ENCODE data around the gene FNBP1. TPM values are rescaled to one million over a fixed set of nuclear protein-coding genes. Genes with fewer than 3 reads are reported as not detected.
A peak's percentile ranks its signal among the peaks of the same experiment; 100 is the strongest.
"Not testable (repeated sequence)": the region's sequence is repeated elsewhere in the genome, so short reads cannot be mapped to it uniquely, and the experiment has no call there.

FNBP1 gene
- total RNA-seq, 1 donor from 2014 or later = 51.2 TPM

DNA sequence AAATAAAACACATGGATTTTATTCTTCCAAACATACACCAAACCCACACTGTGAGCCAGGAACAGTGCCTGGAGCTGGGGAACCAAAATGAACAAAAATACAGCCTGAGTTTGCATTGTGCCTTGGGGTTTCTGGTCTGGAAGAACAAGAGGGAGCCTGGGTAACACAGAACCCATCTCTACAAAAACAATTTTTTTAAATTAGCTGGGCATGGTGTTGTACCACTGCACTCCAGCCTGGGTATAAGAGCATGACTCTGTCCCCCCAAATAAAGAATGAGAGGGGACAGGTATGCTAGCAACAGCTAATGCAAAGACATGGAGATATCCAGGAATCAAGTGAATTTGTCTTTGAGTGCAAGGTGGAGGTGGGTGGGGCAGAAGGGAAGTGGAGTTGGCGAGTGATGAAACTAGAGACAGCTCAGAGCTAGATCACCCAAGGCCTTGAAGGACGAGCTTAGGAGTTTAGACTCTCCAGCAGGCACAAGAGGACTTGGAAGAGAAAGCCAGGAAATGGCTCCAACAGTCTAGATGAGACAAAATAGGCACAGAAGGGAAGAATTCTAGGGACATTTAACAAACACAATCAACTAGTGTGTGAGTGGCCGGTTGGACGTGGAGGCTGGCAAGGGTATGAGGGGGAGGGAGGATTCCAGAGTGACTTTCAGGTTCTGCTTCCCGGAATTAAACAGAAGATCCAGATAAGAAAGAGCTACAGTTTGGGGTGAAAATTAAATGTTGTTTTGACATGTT lies 47.4 kb downstream of the FNBP1 start:
- peak in 1 of 2 donors; percentile 55 for DNase-seq (ENCODE audit: low read depth in 2 of 2)

GRCh38 chr9:129994882-129995281 lies 48.1 kb downstream of the FNBP1 start:
- DNase-seq (ENCODE audit: low read depth in 2 of 2) = peak in 1 of 2 donors; percentile 75

GRCh38 chr9:129991139-129991538 lies 51.9 kb downstream of the FNBP1 start:
- not testable (repeated sequence) for DNase-seq (ENCODE audit: low read depth in 2 of 2)

DNA sequence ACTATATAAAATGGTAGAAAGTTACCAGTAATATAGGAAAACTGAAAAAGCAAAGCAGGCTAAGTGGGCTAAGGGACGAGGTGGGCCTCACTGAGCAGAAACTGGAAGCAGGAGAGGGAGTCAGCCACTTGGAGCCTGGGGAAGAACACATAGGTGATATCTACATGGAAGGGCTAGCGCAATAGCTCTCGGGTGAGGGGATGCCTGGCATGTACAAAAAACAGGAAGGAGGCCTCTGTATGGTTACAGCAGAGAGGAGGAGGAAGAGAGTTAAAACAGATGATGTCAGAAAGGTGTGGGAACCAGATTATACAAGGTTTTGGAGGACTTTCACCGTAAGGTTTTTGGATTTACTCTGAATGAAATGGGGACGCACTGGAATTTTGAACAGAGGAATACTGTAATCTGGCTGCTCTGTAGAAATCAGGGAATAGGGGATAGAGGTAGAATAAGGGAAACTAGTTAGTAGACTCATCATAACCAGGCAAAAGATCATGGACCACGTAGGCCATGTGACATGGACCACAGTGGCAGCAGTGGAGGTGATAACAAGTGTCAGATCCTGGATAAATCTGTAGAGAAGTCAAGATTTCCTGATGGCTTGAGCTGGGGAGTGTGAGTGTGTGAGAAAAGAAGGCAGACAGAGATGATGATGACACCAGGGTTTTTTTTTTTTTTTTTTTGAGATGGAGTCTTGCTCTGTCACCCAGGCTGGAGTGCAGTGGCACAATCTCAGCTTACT lies 52.5 kb downstream of the FNBP1 start:
- DNase-seq (ENCODE audit: low read depth in 2 of 2) = peak in 1 of 2 donors; percentile 30

DNA sequence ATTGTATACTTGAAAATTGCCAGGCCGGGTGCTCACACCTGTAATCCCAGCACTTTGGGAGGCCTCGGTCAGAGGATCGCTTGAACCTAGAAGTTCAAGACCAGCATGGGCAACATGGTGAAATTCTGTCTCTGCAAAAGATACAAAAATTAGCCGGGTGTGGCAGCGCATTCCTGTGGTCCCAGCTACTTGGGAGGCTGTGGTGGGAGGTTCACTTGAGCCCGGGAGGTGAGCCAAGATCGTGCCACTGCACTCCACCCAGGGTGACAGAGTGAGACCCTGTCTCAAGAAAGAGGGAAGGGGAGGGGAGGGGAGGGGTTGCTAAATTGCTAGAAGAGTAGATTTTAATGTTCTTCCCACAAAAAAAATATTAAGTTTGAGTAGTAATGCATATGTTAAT lies 53.2 kb downstream of the FNBP1 start:
- DNase-seq (ENCODE audit: low read depth in 2 of 2) = peak in 1 of 2 donors; percentile 10

DNA sequence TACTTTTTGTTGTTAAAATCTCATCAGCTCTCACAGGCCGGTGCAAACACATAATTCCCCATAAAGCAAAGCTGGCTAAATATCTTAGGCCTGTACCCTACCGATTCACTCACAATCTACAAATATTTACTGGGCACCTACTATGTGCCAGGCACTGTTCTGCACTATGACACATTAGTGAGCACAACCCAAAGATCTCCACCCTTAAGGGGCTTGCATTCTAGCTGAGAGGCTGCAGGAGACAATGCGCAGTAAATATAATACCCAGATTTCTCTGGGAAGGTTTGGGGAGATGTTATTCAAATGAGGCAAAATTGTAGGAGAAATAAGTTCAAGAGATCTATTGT lies 53.7 kb downstream of the FNBP1 start:
- no peak for DNase-seq (ENCODE audit: low read depth in 2 of 2)

GRCh38 chr9:129988607-129989361 lies 54.2 kb downstream of the FNBP1 start:
- DNase-seq (ENCODE audit: low read depth in 2 of 2) = no peak

- no peak for DNase-seq (ENCODE audit: low read depth in 2 of 2)
Observed at GRCh38 chr9:129987941-129988340, 55.0 kb downstream of the FNBP1 start.

DNA sequence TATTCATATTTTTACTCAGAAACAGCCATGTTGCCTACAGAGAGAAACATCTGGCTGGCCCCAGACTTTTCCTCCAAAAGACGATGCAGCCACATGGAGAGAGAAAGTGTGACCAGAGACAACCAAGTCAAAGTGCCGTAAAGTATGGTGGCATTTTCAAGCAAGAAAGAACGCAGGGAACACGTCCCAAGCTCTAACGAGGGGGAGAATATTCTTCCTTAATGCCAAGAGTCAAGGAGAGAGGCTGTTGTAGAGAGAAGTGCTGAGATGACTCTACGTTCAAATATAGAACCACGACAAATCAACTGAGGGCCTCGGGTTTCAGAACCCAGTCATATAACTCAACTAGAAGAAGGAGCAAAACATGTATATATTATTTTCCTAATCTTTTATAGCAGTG lies 55.9 kb downstream of the FNBP1 start:
- no peak for DNase-seq (ENCODE audit: low read depth in 2 of 2)

GRCh38 chr9:129984589-129984988 lies 58.4 kb downstream of the FNBP1 start:
- DNase-seq (ENCODE audit: low read depth in 2 of 2) = not testable (repeated sequence)

GRCh38 chr9:129983891-129984290 lies 59.1 kb downstream of the FNBP1 start:
- DNase-seq (ENCODE audit: low read depth in 2 of 2) = peak in 1 of 2 donors; percentile 5

- peak; percentile 94 to 98 for DNase-seq (ENCODE audit: low read depth in 2 of 2)
Observed at GRCh38 chr9:129981180-129981907, 61.6 kb downstream of the FNBP1 start.

- not testable (repeated sequence) for DNase-seq (ENCODE audit: low read depth in 2 of 2)
Observed at GRCh38 chr9:129980224-129980623, 62.8 kb downstream of the FNBP1 start.

DNA sequence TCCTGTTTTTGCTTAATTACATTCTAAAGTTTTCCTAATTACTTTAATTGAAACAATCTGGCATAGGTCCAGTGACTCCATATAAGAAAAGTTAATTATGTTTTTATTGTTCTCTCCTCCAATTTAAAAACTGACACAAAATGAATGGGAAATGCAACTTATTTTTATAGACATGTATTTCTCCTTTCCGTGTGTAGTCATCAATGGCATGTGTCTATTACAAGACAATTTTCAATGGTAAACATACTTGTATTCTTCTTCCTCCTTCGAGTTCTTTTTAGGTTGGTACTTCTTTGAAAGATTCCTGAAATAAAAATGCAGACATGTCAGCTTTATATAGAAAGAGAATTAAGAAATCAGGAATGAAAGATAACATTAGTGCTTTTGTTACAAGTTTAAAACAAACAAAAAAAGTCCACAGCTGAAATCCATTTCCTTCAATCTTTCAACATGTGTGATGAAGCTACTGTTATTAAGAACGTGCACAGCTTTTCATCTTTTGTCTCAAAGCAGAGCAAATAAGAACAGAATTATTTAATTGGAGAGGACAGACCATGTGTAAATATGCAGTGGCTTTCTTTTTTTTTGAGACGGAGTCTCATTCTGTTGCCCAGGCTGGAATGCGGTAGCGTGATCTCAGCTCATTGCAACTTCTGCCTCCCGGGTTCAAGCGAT lies 63.8 kb downstream of the FNBP1 start:
- DNase-seq (ENCODE audit: low read depth in 2 of 2) = peak in 1 of 2 donors; percentile 83

DNA sequence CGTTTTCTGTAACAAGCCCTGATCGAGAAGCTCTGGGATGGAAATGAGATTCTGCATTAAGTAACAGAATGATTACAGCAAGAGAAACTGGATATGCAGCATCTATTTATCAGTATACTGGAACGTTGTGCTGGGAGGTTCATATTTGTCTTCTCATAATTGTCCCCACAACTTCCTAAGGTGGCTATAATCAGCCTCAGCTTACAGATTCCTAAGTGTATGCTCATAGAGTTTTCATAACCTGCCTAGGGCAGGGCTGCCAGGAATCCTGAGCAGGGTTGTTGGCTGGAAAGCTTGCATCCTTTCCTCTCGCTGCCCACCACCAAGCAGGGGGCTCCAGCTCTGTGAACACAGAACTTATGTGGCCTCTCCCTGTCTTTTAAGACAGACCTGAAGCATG lies 70.2 kb downstream of the FNBP1 start:
- DNase-seq (ENCODE audit: low read depth in 2 of 2) = no peak

- DNase-seq (ENCODE audit: low read depth in 2 of 2) = peak; percentile 45 to 93
Observed at GRCh38 chr9:129968690-129969485, 74.1 kb downstream of the FNBP1 start.

DNA sequence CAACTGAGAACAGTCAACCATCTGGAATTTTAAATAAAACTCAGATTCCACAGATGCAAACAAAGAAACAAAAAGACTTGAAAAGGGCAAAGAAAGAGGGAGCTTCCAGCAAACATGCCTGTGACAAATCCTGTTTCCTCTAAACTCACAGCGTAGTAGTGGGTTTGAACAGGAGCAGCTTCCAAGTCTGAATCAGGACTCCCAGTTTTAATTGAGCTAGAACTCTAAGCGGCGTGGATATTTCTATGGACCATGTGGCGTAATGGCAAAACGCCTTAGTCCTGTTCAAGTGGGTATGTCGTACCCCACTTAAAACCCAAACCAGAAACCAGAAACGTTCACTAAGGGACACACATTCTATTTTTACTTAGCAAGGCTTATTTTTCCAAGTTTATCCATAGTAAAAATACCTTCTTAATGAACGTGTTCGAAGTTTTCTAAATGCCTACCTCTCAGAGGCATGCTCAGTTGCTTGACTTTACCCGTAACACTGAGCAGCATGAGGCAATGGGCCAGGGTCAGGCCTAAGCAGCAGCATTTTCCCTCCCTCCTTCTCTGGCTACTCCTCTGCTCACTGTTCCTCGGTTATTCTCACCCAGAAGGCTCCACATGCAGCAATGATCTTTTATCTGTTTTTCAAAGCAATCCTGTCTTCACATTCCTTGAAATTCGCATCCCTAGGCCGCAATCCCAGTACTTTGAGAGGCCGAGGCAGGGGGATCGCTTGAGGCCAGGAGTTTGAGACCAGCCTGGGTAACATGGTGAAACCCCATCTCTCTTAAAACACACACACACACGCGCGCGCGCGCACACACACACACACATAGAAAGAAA lies 77.9 kb downstream of the FNBP1 start:
- DNase-seq (ENCODE audit: low read depth in 2 of 2) = peak in 1 of 2 donors; percentile 62

DNA sequence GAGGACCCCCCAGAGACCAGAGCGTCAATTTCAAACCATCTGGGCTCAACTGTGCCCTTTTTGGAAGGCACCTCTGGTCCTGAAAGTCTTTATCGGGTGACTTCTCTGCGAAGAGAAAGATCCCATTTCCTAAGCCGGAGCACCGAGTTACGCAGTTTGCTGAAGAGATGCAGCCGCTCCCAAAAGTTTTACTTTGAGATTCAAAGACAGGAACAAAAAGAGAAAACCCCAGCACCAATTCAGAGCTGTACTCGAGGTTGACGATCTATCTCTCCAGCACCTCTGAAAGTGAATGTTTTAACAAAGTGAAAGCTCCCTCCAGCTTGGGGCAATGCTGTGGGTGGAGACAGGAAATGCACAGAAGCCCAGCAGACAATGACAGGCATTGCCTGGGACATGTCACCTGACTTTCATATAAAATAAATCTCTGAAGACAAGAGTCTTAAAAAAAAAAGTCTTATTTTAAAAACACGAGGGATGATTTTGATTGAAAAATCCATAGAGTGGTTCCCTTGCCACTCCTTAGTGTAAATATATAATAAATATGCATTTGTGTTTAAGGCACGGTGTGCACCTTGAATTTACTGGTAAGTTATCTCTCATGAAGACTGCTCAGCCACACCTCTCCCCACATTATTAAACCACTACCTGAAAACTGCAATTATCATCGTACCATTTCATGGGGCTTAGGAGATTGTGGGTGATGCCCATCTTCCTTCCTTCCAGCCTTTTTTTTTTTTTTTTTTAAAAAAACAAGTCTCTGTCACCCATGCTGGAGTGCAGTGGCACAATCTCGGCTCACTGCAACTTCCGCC lies 79.9 kb downstream of the FNBP1 start:
- peak; percentile 82 to 83 for DNase-seq (ENCODE audit: low read depth in 2 of 2)

Data from lung microvascular endothelial cell (primary cell).